ENCODE measurements around the gene OR7G3. TPM values are rescaled to one million over a fixed set of nuclear protein-coding genes. Genes with fewer than 3 reads are reported as not detected.

OR7G3 gene
- total and polyA plus RNA-seq, 2 donors from 2014 or later, result not detected

DNA sequence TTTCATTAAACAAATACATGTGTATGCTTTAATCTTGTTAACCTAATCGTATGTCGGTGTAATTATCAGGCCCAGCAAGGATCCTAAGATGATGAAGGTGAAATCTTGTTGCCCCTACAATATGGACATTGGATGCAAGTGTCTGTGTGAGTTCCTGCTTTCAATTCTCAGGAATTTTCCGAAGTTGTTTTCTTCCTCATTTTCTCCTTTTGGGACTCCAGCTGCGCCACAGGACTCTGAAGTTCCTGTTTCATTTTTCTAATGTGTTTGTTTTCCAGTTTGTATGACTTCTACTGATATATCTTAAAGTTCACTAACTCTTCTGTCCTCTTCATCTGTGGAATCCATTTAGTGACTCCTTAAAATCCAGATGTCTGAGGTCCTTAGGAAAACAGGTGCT is 40.1 kb upstream of the OR7G3 start:
- Histone ChIP-seq H3K4me3 (ENCODE audit: low read length in 3 of 3) (no peak overlapping the region), H3K36me3 (ENCODE audit: control insufficient read depth in 2 of 3, insufficient read depth in 3 of 3, low read length in 3 of 3) (peaks cover 2 to 25% (median 6%) of the 10 kb centered on the region in 3 donors), H3K27ac (ENCODE audit: low read depth in 2 of 2, low read length in 2 of 2) (no peak overlapping the region), H3K9me3 (ENCODE audit: control insufficient read depth in 2 of 3, insufficient read depth in 1 of 3, low read length in 3 of 3) (no peaks in the 10 kb centered on the region), H3K27me3 (ENCODE audit: control insufficient read depth, insufficient read depth, low read length) (no peaks in the 10 kb centered on the region), H3K9ac (ENCODE audit: low read length in 3 of 3) (no peak overlapping the region), H3K4me1 (ENCODE audit: control insufficient read depth in 2 of 3, insufficient read depth in 2 of 3, low read depth in 1 of 3, low read length in 3 of 3) (no peaks in the 10 kb centered on the region)
- TF ChIP-seq, protein P1, sequence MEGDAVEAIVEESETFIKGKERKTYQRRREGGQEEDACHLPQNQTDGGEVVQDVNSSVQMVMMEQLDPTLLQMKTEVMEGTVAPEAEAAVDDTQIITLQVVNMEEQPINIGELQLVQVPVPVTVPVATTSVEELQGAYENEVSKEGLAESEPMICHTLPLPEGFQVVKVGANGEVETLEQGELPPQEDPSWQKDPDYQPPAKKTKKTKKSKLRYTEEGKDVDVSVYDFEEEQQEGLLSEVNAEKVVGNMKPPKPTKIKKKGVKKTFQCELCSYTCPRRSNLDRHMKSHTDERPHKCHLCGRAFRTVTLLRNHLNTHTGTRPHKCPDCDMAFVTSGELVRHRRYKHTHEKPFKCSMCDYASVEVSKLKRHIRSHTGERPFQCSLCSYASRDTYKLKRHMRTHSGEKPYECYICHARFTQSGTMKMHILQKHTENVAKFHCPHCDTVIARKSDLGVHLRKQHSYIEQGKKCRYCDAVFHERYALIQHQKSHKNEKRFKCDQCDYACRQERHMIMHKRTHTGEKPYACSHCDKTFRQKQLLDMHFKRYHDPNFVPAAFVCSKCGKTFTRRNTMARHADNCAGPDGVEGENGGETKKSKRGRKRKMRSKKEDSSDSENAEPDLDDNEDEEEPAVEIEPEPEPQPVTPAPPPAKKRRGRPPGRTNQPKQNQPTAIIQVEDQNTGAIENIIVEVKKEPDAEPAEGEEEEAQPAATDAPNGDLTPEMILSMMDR (IDR thresholded peaks at IDR 0.05; ENCODE audit: borderline replicate concordance, extremely low read depth, insufficient read depth), result no peak
- FAIRE-seq (no peak), DNase-seq (no peak)
- intact Hi-C loops (cut with DNase I), result no loop called here

DNA sequence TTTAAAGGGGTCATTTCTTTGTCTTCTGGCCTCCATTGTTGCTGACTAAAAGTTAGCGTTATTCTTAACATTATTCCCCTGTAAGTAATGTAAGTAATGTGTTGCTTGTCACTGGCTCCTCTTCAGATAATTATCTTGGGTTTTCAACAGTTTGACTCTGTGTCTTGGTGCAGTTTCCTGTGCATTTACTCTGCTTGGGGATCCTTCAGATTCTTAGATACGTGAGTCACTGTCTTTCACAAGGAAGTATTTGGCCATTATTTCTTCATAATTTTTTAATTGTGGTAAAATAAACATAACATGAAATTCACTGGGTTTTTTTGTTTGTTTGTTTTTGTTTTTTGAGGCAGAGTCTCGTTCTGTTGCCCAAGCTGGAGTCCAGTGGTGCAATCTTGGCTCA is 38.5 kb upstream of the OR7G3 start:
- H3K4me1 ChIP-seq (ENCODE audit: control insufficient read depth in 2 of 3, insufficient read depth in 2 of 3, low read depth in 1 of 3, low read length in 3 of 3), result no peaks in the 10 kb centered on the region
- intact Hi-C loops (cut with DNase I), result no loop called here
- DNase-seq, result no peak
- TF ChIP-seq, protein P1 (IDR thresholded peaks at IDR 0.05; ENCODE audit: borderline replicate concordance, extremely low read depth, insufficient read depth), result no peak
- no peak overlapping the region for H3K4me3 ChIP-seq (ENCODE audit: low read length in 3 of 3)
- H3K27ac ChIP-seq (ENCODE audit: low read depth in 2 of 2, low read length in 2 of 2), result no peak overlapping the region
- no peaks in the 10 kb centered on the region for H3K27me3 ChIP-seq (ENCODE audit: control insufficient read depth, insufficient read depth, low read length)
- H3K36me3 ChIP-seq (ENCODE audit: control insufficient read depth in 2 of 3, insufficient read depth in 3 of 3, low read length in 3 of 3), result peaks cover 8 to 41% (median 21%) of the 10 kb centered on the region in 3 donors
- FAIRE-seq, result no peak
- peaks cover 0 to 7% (median 1%) of the 10 kb centered on the region in 3 donors for H3K9me3 ChIP-seq (ENCODE audit: control insufficient read depth in 2 of 3, insufficient read depth in 1 of 3, low read length in 3 of 3)
- H3K9ac ChIP-seq (ENCODE audit: low read length in 3 of 3), result no peak overlapping the region

DNA sequence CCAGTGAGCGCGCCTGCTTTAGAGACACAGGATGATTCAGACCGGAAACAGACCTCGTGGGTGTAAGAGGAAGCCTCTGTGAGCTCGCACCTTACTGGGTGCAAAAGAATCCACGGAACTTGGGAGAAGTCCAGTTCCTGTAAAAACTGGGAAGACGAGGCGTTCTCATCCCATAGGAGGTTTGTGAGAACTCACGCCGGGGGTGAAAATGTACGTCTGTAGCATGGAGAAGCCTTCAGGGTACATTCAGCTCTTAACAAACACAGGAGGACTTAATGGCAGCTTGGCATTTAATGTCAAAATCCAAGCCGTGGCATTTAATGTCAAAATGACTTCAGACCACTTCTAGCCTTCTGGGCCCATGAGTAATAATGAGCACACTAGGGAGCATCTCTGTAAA is 34.7 kb upstream of the OR7G3 start:
- Histone ChIP-seq H3K27me3 (ENCODE audit: control insufficient read depth, insufficient read depth, low read length) (no peaks in the 10 kb centered on the region), H3K9me3 (ENCODE audit: control insufficient read depth in 2 of 3, insufficient read depth in 1 of 3, low read length in 3 of 3) (peaks cover 0 to 18% (median 3%) of the 10 kb centered on the region in 3 donors), H3K4me3 (ENCODE audit: low read length in 3 of 3) (no peak overlapping the region), H3K9ac (ENCODE audit: low read length in 3 of 3) (no peak overlapping the region), H3K27ac (ENCODE audit: low read depth in 2 of 2, low read length in 2 of 2) (no peak overlapping the region), H3K4me1 (ENCODE audit: control insufficient read depth in 2 of 3, insufficient read depth in 2 of 3, low read depth in 1 of 3, low read length in 3 of 3) (no peaks in the 10 kb centered on the region), H3K36me3 (ENCODE audit: control insufficient read depth in 2 of 3, insufficient read depth in 3 of 3, low read length in 3 of 3) (peaks cover 25 to 63% (median 55%) of the 10 kb centered on the region in 3 donors)
- DNase-seq (no peak), FAIRE-seq (no peak)
- TF ChIP-seq, protein P1 (IDR thresholded peaks at IDR 0.05; ENCODE audit: borderline replicate concordance, extremely low read depth, insufficient read depth), result no peak
- intact Hi-C loops (cut with DNase I), result no loop called here

DNA sequence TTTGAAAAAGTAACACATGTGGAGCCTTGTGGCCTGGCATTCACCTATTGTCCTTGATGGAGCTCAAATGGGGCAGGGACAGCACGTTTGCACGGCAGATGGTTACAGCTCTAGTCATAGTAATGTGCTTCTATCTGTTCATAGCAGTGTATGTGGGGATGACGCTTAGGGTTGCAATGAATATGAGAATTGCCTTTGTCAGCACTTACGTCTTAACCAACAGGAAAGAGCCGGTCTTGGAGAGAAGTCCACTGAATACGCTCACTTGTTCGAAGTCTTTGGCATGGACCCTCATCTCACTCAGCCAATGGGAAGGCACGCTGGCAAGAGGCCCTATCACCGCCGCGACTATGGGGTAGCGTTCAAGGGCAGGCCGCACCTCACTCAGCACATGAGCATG is 33.1 kb upstream of the OR7G3 start:
- Histone ChIP-seq H3K36me3 (ENCODE audit: control insufficient read depth in 2 of 3, insufficient read depth in 3 of 3, low read length in 3 of 3) (peaks cover 25 to 75% (median 55%) of the 10 kb centered on the region in 3 donors), H3K9me3 (ENCODE audit: control insufficient read depth in 2 of 3, insufficient read depth in 1 of 3, low read length in 3 of 3) (peaks cover 0 to 18% (median 5%) of the 10 kb centered on the region in 3 donors)
- intact Hi-C loops (cut with DNase I), result no loop called here

More for the DNA sequence above, 33.1 kb upstream of the OR7G3 start:
- DNase-seq (no peak), FAIRE-seq (no peak)
- TF ChIP-seq, protein P1 (IDR thresholded peaks at IDR 0.05; ENCODE audit: borderline replicate concordance, extremely low read depth, insufficient read depth), result no peak
- Histone ChIP-seq H3K27me3 (ENCODE audit: control insufficient read depth, insufficient read depth, low read length) (no peaks in the 10 kb centered on the region), H3K9ac (ENCODE audit: low read length in 3 of 3) (no peak overlapping the region), H3K4me3 (ENCODE audit: low read length in 3 of 3) (no peak overlapping the region), H3K27ac (ENCODE audit: low read depth in 2 of 2, low read length in 2 of 2) (no peak overlapping the region), H3K4me1 (ENCODE audit: control insufficient read depth in 2 of 3, insufficient read depth in 2 of 3, low read depth in 1 of 3, low read length in 3 of 3) (no peaks in the 10 kb centered on the region)
